MM.1S (cell line): ENCODE measurements around the gene TRAPPC11.

Experiments
- DNase-seq: peaks from one replicate; pipeline ENCODE4 v3.0.0-alpha.2; 2015
- H2AFZ ChIP-seq: fragments of 300-600 bp; sonication (generic); 2 replicates; pipeline ENCODE4 v1.6.0; 2016; ENCODE audit warnings: antibody characterized with exemption, low read length
- H3F3A ChIP-seq: fragments of 300-600 bp; sonication (generic); 2 replicates; pipeline ENCODE4 v1.6.1; 2016; ENCODE audit warnings: mild to moderate bottlenecking, antibody characterized with exemption, low read length, moderate library complexity, mixed read lengths; ENCODE audit not compliant: insufficient read depth
- H3K27ac ChIP-seq: fragments of 300-600 bp; sonication (generic); 2 replicates; pipeline ENCODE4 v1.5.1; 2016; ENCODE audit warnings: mild to moderate bottlenecking, low read length
- H3K27me3 ChIP-seq: fragments of 300-600 bp; sonication (generic); replicated peaks from 2 replicates; pipeline ENCODE4 v1.6.0; 2016; ENCODE audit warnings: low read length; ENCODE audit not compliant: insufficient read depth
- H3K36me3 ChIP-seq: fragments of 300-600 bp; sonication (generic); replicated peaks from 2 replicates; pipeline ENCODE4 v1.6.1; 2016; ENCODE audit warnings: mild to moderate bottlenecking, low read length, mixed read lengths; ENCODE audit not compliant: insufficient read depth
- H3K4me1 ChIP-seq: fragments of 300-600 bp; sonication (generic); 2 replicates; pipeline ENCODE4 v1.6.1; 2016; ENCODE audit warnings: low read length, mixed read lengths
- H3K4me2 ChIP-seq: fragments of 300-600 bp; sonication (generic); 2 replicates; pipeline ENCODE4 v1.6.0; 2016; ENCODE audit warnings: low read depth, low read length
- H3K4me3 ChIP-seq: fragments of 300-600 bp; sonication (generic); 2 replicates; pipeline ENCODE4 v1.5.1; 2016; ENCODE audit warnings: low read length, mixed read lengths
- H3K79me2 ChIP-seq: fragments of 300-600 bp; sonication (generic); 2 replicates; pipeline ENCODE4 v1.6.1; 2016; ENCODE audit warnings: mixed run types, low read length, mixed read lengths
- H3K9ac ChIP-seq: fragments of 300-600 bp; sonication (generic); 2 replicates; pipeline ENCODE4 v1.6.1; 2016; ENCODE audit warnings: low read length, mixed read lengths
- H3K9me2 ChIP-seq: fragments of 300-600 bp; sonication (generic); replicated peaks from 2 replicates; pipeline ENCODE4 v1.6.1; 2016; ENCODE audit warnings: mild to moderate bottlenecking, low read length, mixed read lengths; ENCODE audit not compliant: insufficient read depth
- H3K9me3 ChIP-seq: fragments of 300-600 bp; sonication (generic); replicated peaks from 2 replicates; pipeline ENCODE4 v1.6.1; 2016; ENCODE audit warnings: mild to moderate bottlenecking, low read length, mixed read lengths; ENCODE audit not compliant: insufficient read depth
- H4K20me1 ChIP-seq: fragments of 300-600 bp; sonication (generic); 2 replicates; pipeline ENCODE4 v1.6.1; 2016; ENCODE audit warnings: mild to moderate bottlenecking, low read length, moderate library complexity, mixed read lengths; ENCODE audit not compliant: insufficient read depth
- EZH2 ChIP-seq: fragments of 300-600 bp; sonication (generic); optimal IDR thresholded peaks from 2 replicates; pipeline ENCODE3; 2017; ENCODE audit warnings: low read depth, mild to moderate bottlenecking, antibody characterized with exemption, low read length, mixed read lengths
- EZH2phosphoT487 ChIP-seq: fragments of 300-600 bp; sonication (generic); IDR thresholded peaks from 2 replicates; pipeline ENCODE4 v1.6.1; 2018; ENCODE audit warnings: antibody characterized with exemption, low read length
- TF ChIP-seq, protein P1 (sequence below): fragments of 300-600 bp; sonication (generic); IDR thresholded peaks from 2 replicates; pipeline ENCODE4 v1.5.1; 2016; ENCODE audit warnings: antibody characterized with exemption, low read length, mixed read lengths

TRAPPC11 gene

DNA sequence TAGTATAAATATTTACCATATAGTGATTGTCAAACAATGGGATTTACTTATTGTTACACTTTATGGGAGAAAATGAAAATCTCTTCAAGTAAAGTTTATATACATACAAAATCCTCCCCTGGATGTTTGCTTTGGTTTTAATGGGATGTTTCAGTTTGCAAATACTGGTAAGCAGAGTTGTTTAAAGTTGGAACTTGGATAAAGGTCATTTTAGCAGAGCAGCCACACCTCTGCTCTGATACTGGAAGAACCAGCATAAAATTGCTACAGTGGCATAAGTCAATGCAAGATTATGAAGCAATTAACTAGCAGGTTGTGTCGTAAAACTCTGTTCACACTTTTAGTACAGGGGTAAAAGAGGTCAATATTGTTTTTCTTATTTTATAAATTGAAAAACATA, 101.2 kb downstream of the TRAPPC11 start:
- H3K36me3 ChIP-seq = no peaks in the 10 kb centered on the region
- H3K4me1 ChIP-seq = no peaks in the 10 kb centered on the region
- DNase-seq = no peak
- no peaks in the 10 kb centered on the region for H3K9me2 ChIP-seq
- H3K9me3 ChIP-seq = no peaks in the 10 kb centered on the region
- no peaks in the 10 kb centered on the region for H3F3A ChIP-seq
- no peaks in the 10 kb centered on the region for H4K20me1 ChIP-seq
- H3K27ac ChIP-seq = no peak overlapping the region
- no peak overlapping the region for H3K4me2 ChIP-seq
- H3K9ac ChIP-seq = no peak overlapping the region
- no peaks in the 10 kb centered on the region for H3K79me2 ChIP-seq
- no peaks in the 10 kb centered on the region for H3K27me3 ChIP-seq
- TF ChIP-seq, protein P1, sequence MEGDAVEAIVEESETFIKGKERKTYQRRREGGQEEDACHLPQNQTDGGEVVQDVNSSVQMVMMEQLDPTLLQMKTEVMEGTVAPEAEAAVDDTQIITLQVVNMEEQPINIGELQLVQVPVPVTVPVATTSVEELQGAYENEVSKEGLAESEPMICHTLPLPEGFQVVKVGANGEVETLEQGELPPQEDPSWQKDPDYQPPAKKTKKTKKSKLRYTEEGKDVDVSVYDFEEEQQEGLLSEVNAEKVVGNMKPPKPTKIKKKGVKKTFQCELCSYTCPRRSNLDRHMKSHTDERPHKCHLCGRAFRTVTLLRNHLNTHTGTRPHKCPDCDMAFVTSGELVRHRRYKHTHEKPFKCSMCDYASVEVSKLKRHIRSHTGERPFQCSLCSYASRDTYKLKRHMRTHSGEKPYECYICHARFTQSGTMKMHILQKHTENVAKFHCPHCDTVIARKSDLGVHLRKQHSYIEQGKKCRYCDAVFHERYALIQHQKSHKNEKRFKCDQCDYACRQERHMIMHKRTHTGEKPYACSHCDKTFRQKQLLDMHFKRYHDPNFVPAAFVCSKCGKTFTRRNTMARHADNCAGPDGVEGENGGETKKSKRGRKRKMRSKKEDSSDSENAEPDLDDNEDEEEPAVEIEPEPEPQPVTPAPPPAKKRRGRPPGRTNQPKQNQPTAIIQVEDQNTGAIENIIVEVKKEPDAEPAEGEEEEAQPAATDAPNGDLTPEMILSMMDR = no peak
- TF ChIP-seq EZH2 = no peak
- no peak for TF ChIP-seq EZH2phosphoT487
- H2AFZ ChIP-seq = no peak overlapping the region
- H3K4me3 ChIP-seq = no peak overlapping the region
